Caco-2 (cell line): Measurements from ENCODE around the gene FRY. TPM values are rescaled to one million over a fixed set of nuclear protein-coding genes. Genes with fewer than 3 reads are reported as not detected.

Experiments
- BruUV-seq: library from RNA; stranded (reverse); fragments of 400-500 nt; replicated peaks from 2 replicates; lab custom pipeline; 2021; lab: Mats Ljungman, UMichigan
- CTCF ChIA-PET: fragments of 300-600 bp; sonication (Branson Sonifier 250); formaldehyde crosslinking; loops from one replicate; lab custom pipeline; 2022; ENCODE audit warnings: antibody characterized with exemption; lab: Charles Lee
- POLR2A ChIA-PET: fragments of 300-600 bp; sonication (Branson Sonifier 250); formaldehyde crosslinking; loops from one replicate; lab custom pipeline; 2022; ENCODE audit warnings: antibody characterized with exemption; lab: Charles Lee
- DNase-seq, 2 experiments: peaks; one replicate each; pipeline versions ENCODE4 v3.0.0 to v3.0.0-alpha.2; 2020 to 2022
- H3K27me3 ChIP-seq: replicated peaks from 2 replicates; pipeline ENCODE4 v1.6.0; 2011; ENCODE audit warnings: low read length; ENCODE audit not compliant: control insufficient read depth, insufficient read depth
- H3K36me3 ChIP-seq: 2 replicates; pipeline ENCODE4 v1.5.1; 2011; ENCODE audit warnings: low read length; ENCODE audit not compliant: control insufficient read depth, insufficient read depth
- H3K4me1 ChIP-seq: fragments of 250-450 bp; sonication (Bioruptor Pico); 2 replicates; pipeline ENCODE4 v1.5.1; 2020; ENCODE audit warnings: mild to moderate bottlenecking
- H3K4me3 ChIP-seq: 2 replicates; pipeline ENCODE4 v1.5.1; 2011; ENCODE audit warnings: low read depth, mild to moderate bottlenecking, control low read depth, low read length
- H3K9me3 ChIP-seq: fragments of 250-450 bp; sonication (Bioruptor Pico); 2 replicates; pipeline ENCODE4 v1.5.1; 2020; ENCODE audit warnings: mild to moderate bottlenecking, moderate library complexity
- H3K27ac Mint-ChIP-seq: one replicate; pipeline ENCODE4 v1.8.0; 2022; ENCODE audit warnings: mixed read lengths; ENCODE audit not compliant: unreplicated experiment
- H3K27me3 Mint-ChIP-seq: one replicate; pipeline ENCODE4 v1.8.0; 2022; ENCODE audit warnings: mixed read lengths; ENCODE audit not compliant: insufficient read depth, unreplicated experiment
- H3K36me3 Mint-ChIP-seq: one replicate; pipeline ENCODE4 v1.8.0; 2022; ENCODE audit warnings: mild to moderate bottlenecking, mixed read lengths; ENCODE audit not compliant: insufficient read depth, unreplicated experiment
- H3K4me1 Mint-ChIP-seq: one replicate; pipeline ENCODE4 v1.8.0; 2022; ENCODE audit warnings: low read depth, mixed read lengths; ENCODE audit not compliant: unreplicated experiment
- H3K4me3 Mint-ChIP-seq: one replicate; pipeline ENCODE4 v1.8.0; 2022; ENCODE audit warnings: mild to moderate bottlenecking, moderate library complexity, mixed read lengths; ENCODE audit not compliant: unreplicated experiment
- H3K9me3 Mint-ChIP-seq: one replicate; pipeline ENCODE4 v1.8.0; 2022; ENCODE audit warnings: mixed read lengths; ENCODE audit not compliant: unreplicated experiment
- CTCF ChIP-seq, 2 experiments: fragments of 200-600 bp in 1 of 2; IDR thresholded peaks; 1 replicate in 1 of 2; 2 replicates in 1 of 2; pipeline versions ENCODE4 v1.5.1 to v1.8.0; 2011 to 2022; ENCODE audit warnings: antibody characterized with exemption in 1 of 2, control low read depth in 1 of 2, inconsistent platforms in 1 of 2, low read depth in 1 of 2, low read length in 1 of 2, mild to moderate bottlenecking in 1 of 2, moderate library complexity in 1 of 2; ENCODE audit not compliant: insufficient read depth in 1 of 2, severe bottlenecking in 1 of 2, unreplicated experiment in 1 of 2
- intact Hi-C: fragments of 100-400 bp; cut with micrococcal nuclease; formaldehyde crosslinking; loops from one replicate; pipeline ENCODE4 v1.10.0; 2022; ENCODE audit not compliant: unreplicated experiment
- total RNA-seq: library from RNA; stranded (reverse); gene quantifications from 2 replicates; pipeline ENCODE4 v1.2.3, GENCODE V29; 2022

FRY gene
- total RNA-seq, 1 experiment from 2014 or later, result 118 TPM

GRCh38 chr13:32254416-32254815, 222.8 kb downstream of the FRY start:
- no peak overlapping the region for H3K4me3 ChIP-seq

GRCh38 chr13:32254916-32255723, 223.5 kb downstream of the FRY start:
- H3K9me3 Mint-ChIP-seq, result no peaks in the 10 kb centered on the region
- no peak for DNase-seq
- Histone ChIP-seq H3K27me3 (no peaks in the 10 kb centered on the region), H3K4me1 (peaks cover 69% of the 10 kb centered on the region), H3K4me3 (no peak overlapping the region), H3K36me3 (no peaks in the 10 kb centered on the region), H3K9me3 (no peaks in the 10 kb centered on the region)
- TF ChIP-seq CTCF (IDR thresholded peaks at IDR 0.05; ENCODE audit: insufficient read depth in 1 of 2, low read depth in 1 of 2, low read length in 1 of 2, severe bottlenecking in 1 of 2, unreplicated experiment in 1 of 2), result no peak
- no peaks in the 10 kb centered on the region for H3K27me3 Mint-ChIP-seq
- H3K27ac Mint-ChIP-seq, result peak overlapping the region; percentile 83
- POLR2A ChIA-PET, result interaction anchor here (1.0 to 2.5 kb wide), 3 partner anchors 8 to 60 kb away, joined by 6 to 34 read pairs (median 7); partner anchors contain the start of genes BRCA2 and ZAR1L
- intact Hi-C loops, result loop anchor here (1.0 kb wide), 3 partner anchors 9 to 60 kb away; partner anchors contain the start of genes BRCA2 and ZAR1L
- CTCF ChIA-PET, result interaction anchor here (0.5 to 1.6 kb wide), 9 partner anchors 9 to 417 kb away, joined by 3 to 11 read pairs (median 3); no protein-coding TSS in a partner anchor
- H3K4me1 Mint-ChIP-seq, result peaks cover 42% of the 10 kb centered on the region
- H3K4me3 Mint-ChIP-seq, result peak overlapping the region; percentile 55
- peaks cover 77% of the 10 kb centered on the region for H3K36me3 Mint-ChIP-seq
- BruUV-seq, result TSS peak; percentile 83

More at GRCh38 chr13:32254416-32254815, 222.8 kb downstream of the FRY start:
- CTCF ChIA-PET, result interaction anchor here (0.6 to 1.6 kb wide), 6 partner anchors 8 to 417 kb away, joined by 3 to 11 read pairs (median 4); no protein-coding TSS in a partner anchor
- Mint-ChIP-seq H3K36me3 (peaks cover 79% of the 10 kb centered on the region), H3K27ac (peak overlapping the region; percentile 71), H3K4me1 (peaks cover 37% of the 10 kb centered on the region), H3K4me3 (no peak overlapping the region), H3K9me3 (no peaks in the 10 kb centered on the region), H3K27me3 (no peaks in the 10 kb centered on the region)
- POLR2A ChIA-PET, result interaction anchor here (2.5 kb wide), 1 partner anchor 61 kb away, joined by 34 read pairs; the partner anchor contains the start of genes BRCA2 and ZAR1L
- no peak for TF ChIP-seq CTCF (IDR thresholded peaks at IDR 0.05; ENCODE audit: insufficient read depth in 1 of 2, low read depth in 1 of 2, low read length in 1 of 2, severe bottlenecking in 1 of 2, unreplicated experiment in 1 of 2)
- Histone ChIP-seq H3K36me3 (no peaks in the 10 kb centered on the region), H3K4me1 (peaks cover 62% of the 10 kb centered on the region), H3K27me3 (no peaks in the 10 kb centered on the region), H3K9me3 (no peaks in the 10 kb centered on the region)
- intact Hi-C loops, result no loop called here
- no peak for DNase-seq
- BruUV-seq, result no TSS peak

GRCh38 chr13:32255724-32256109, 224.1 kb downstream of the FRY start:
- no peaks in the 10 kb centered on the region for H3K27me3 ChIP-seq
- no TSS peak for BruUV-seq
- no peak overlapping the region for H3K4me3 ChIP-seq
- H3K4me1 ChIP-seq, result peaks cover 75% of the 10 kb centered on the region
- Mint-ChIP-seq H3K36me3 (peaks cover 75% of the 10 kb centered on the region), H3K9me3 (no peaks in the 10 kb centered on the region), H3K4me1 (peaks cover 44% of the 10 kb centered on the region), H3K27me3 (no peaks in the 10 kb centered on the region), H3K4me3 (peak overlapping the region; percentile 55), H3K27ac (peak overlapping the region; percentile 83)
- POLR2A ChIA-PET, result interaction anchor here (1.0 to 2.5 kb wide), 3 partner anchors 9 to 60 kb away, joined by 6 to 34 read pairs (median 7); partner anchors contain the start of genes BRCA2 and ZAR1L
- peak in 1 of 2 experiments; percentile 76 for DNase-seq
- intact Hi-C loops, result loop anchor here (1.0 kb wide), 3 partner anchors 9 to 60 kb away; partner anchors contain the start of genes BRCA2 and ZAR1L
- H3K9me3 ChIP-seq, result no peaks in the 10 kb centered on the region
- no peaks in the 10 kb centered on the region for H3K36me3 ChIP-seq
- CTCF ChIA-PET, result interaction anchor here (1.1 to 1.6 kb wide), 5 partner anchors 9 to 346 kb away, joined by 3 to 11 read pairs (median 4); no protein-coding TSS in a partner anchor
- no peak for TF ChIP-seq CTCF (IDR thresholded peaks at IDR 0.05; ENCODE audit: insufficient read depth in 1 of 2, low read depth in 1 of 2, low read length in 1 of 2, severe bottlenecking in 1 of 2, unreplicated experiment in 1 of 2)
